ENCODE measurements around the gene ATP5F1E. TPM values are rescaled to one million over a fixed set of nuclear protein-coding genes. Genes with fewer than 3 reads are reported as not detected.

ATP5F1E gene
- total and polyA plus RNA-seq, 2 donors from 2014 or later, result 67.7 to 251 TPM

- no peaks in the 10 kb centered on the region for H3K9me3 ChIP-seq (ENCODE audit: control insufficient read depth in 2 of 3, insufficient read depth in 1 of 3, low read length in 3 of 3)
- TF ChIP-seq, protein P1, sequence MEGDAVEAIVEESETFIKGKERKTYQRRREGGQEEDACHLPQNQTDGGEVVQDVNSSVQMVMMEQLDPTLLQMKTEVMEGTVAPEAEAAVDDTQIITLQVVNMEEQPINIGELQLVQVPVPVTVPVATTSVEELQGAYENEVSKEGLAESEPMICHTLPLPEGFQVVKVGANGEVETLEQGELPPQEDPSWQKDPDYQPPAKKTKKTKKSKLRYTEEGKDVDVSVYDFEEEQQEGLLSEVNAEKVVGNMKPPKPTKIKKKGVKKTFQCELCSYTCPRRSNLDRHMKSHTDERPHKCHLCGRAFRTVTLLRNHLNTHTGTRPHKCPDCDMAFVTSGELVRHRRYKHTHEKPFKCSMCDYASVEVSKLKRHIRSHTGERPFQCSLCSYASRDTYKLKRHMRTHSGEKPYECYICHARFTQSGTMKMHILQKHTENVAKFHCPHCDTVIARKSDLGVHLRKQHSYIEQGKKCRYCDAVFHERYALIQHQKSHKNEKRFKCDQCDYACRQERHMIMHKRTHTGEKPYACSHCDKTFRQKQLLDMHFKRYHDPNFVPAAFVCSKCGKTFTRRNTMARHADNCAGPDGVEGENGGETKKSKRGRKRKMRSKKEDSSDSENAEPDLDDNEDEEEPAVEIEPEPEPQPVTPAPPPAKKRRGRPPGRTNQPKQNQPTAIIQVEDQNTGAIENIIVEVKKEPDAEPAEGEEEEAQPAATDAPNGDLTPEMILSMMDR (IDR thresholded peaks at IDR 0.05; ENCODE audit: borderline replicate concordance, extremely low read depth, insufficient read depth), result no peak
- peaks cover 0 to 14% (median 6%) of the 10 kb centered on the region in 3 donors for H3K4me1 ChIP-seq (ENCODE audit: control insufficient read depth in 2 of 3, insufficient read depth in 2 of 3, low read depth in 1 of 3, low read length in 3 of 3)
- intact Hi-C loops (cut with DNase I), result no loop called here
- FAIRE-seq, result no peak
- DNase-seq, result peak in 1 of 5 donors; percentile 85
- H3K4me3 ChIP-seq (ENCODE audit: low read length in 3 of 3), result peak overlapping the region in 2 of 3 donors; percentile 0 to 73
- peak overlapping the region in 1 of 2 donors; percentile 28 for H3K27ac ChIP-seq (ENCODE audit: low read depth in 2 of 2, low read length in 2 of 2)
- H3K27me3 ChIP-seq (ENCODE audit: control insufficient read depth, insufficient read depth, low read length), result no peaks in the 10 kb centered on the region
- peak overlapping the region in 1 of 3 donors; percentile 15 for H3K9ac ChIP-seq (ENCODE audit: low read length in 3 of 3)
- peaks cover 0 to 4% (median 0%) of the 10 kb centered on the region in 3 donors for H3K36me3 ChIP-seq (ENCODE audit: control insufficient read depth in 2 of 3, insufficient read depth in 3 of 3, low read length in 3 of 3)
These were observed 27.2 kb downstream of the ATP5F1E start for GRCh38 chr20:59004763-59005522.

GRCh38 chr20:59004493-59004762 is 27.7 kb downstream of the ATP5F1E start:
- H3K36me3 ChIP-seq (ENCODE audit: control insufficient read depth in 2 of 3, insufficient read depth in 3 of 3, low read length in 3 of 3), result peaks cover 0 to 4% (median 0%) of the 10 kb centered on the region in 3 donors
- TF ChIP-seq, protein P1 (IDR thresholded peaks at IDR 0.05; ENCODE audit: borderline replicate concordance, extremely low read depth, insufficient read depth), result no peak
- peak in 1 of 5 donors; percentile 78 for DNase-seq
- peak overlapping the region in 1 of 2 donors; percentile 28 for H3K27ac ChIP-seq (ENCODE audit: low read depth in 2 of 2, low read length in 2 of 2)
- peaks cover 0 to 14% (median 5%) of the 10 kb centered on the region in 3 donors for H3K4me1 ChIP-seq (ENCODE audit: control insufficient read depth in 2 of 3, insufficient read depth in 2 of 3, low read depth in 1 of 3, low read length in 3 of 3)
- intact Hi-C loops (cut with DNase I), result no loop called here
- no peaks in the 10 kb centered on the region for H3K27me3 ChIP-seq (ENCODE audit: control insufficient read depth, insufficient read depth, low read length)
- H3K4me3 ChIP-seq (ENCODE audit: low read length in 3 of 3), result no peak overlapping the region
- no peak for FAIRE-seq
- no peaks in the 10 kb centered on the region for H3K9me3 ChIP-seq (ENCODE audit: control insufficient read depth in 2 of 3, insufficient read depth in 1 of 3, low read length in 3 of 3)
- peak overlapping the region in 1 of 3 donors; percentile 15 for H3K9ac ChIP-seq (ENCODE audit: low read length in 3 of 3)

GRCh38 chr20:59003836-59004492 is 28.2 kb downstream of the ATP5F1E start:
- Histone ChIP-seq H3K27ac (ENCODE audit: low read depth in 2 of 2, low read length in 2 of 2) (peak overlapping the region in 1 of 2 donors; percentile 28), H3K4me3 (ENCODE audit: low read length in 3 of 3) (no peak overlapping the region), H3K9ac (ENCODE audit: low read length in 3 of 3) (no peak overlapping the region), H3K36me3 (ENCODE audit: control insufficient read depth in 2 of 3, insufficient read depth in 3 of 3, low read length in 3 of 3) (peaks cover 0 to 4% (median 0%) of the 10 kb centered on the region in 3 donors), H3K27me3 (ENCODE audit: control insufficient read depth, insufficient read depth, low read length) (no peaks in the 10 kb centered on the region), H3K9me3 (ENCODE audit: control insufficient read depth in 2 of 3, insufficient read depth in 1 of 3, low read length in 3 of 3) (no peaks in the 10 kb centered on the region), H3K4me1 (ENCODE audit: control insufficient read depth in 2 of 3, insufficient read depth in 2 of 3, low read depth in 1 of 3, low read length in 3 of 3) (peaks cover 0 to 14% (median 5%) of the 10 kb centered on the region in 3 donors)
- DNase-seq (peak in 1 of 5 donors; percentile 65), FAIRE-seq (no peak)
- intact Hi-C loops (cut with DNase I), result no loop called here
- TF ChIP-seq, protein P1 (IDR thresholded peaks at IDR 0.05; ENCODE audit: borderline replicate concordance, extremely low read depth, insufficient read depth), result no peak
